BE2C (cell line): ENCODE data around the gene SPTBN2.

Source experiments
- DNase-seq: peaks from one replicate; pipeline ENCODE4 v3.0.0-alpha.2; 2020
- H3K27me3 ChIP-seq: fragments of 250-450 bp; sonication (Bioruptor Pico); 2 replicates; pipeline ENCODE4 v1.5.1; 2020; ENCODE audit warnings: mild to moderate bottlenecking
- H3K36me3 ChIP-seq: fragments of 250-450 bp; sonication (Bioruptor Pico); 2 replicates; pipeline ENCODE4 v1.5.1; 2020; ENCODE audit warnings: mild to moderate bottlenecking
- H3K4me1 ChIP-seq: fragments of 250-450 bp; sonication (Bioruptor Pico); 2 replicates; pipeline ENCODE4 v1.5.1; 2020
- H3K4me3 ChIP-seq: 2 replicates; pipeline ENCODE4 v1.5.1; 2011; ENCODE audit warnings: low read depth, low read length
- H3K9me3 ChIP-seq: fragments of 250-450 bp; sonication (Bioruptor Pico); 2 replicates; pipeline ENCODE4 v1.5.1; 2020
- TF ChIP-seq, protein P1 (sequence below): IDR thresholded peaks from 2 replicates; pipeline ENCODE4 v1.5.1; 2012; ENCODE audit warnings: mild to moderate bottlenecking, low read depth, low read length

Gene SPTBN2

DNA sequence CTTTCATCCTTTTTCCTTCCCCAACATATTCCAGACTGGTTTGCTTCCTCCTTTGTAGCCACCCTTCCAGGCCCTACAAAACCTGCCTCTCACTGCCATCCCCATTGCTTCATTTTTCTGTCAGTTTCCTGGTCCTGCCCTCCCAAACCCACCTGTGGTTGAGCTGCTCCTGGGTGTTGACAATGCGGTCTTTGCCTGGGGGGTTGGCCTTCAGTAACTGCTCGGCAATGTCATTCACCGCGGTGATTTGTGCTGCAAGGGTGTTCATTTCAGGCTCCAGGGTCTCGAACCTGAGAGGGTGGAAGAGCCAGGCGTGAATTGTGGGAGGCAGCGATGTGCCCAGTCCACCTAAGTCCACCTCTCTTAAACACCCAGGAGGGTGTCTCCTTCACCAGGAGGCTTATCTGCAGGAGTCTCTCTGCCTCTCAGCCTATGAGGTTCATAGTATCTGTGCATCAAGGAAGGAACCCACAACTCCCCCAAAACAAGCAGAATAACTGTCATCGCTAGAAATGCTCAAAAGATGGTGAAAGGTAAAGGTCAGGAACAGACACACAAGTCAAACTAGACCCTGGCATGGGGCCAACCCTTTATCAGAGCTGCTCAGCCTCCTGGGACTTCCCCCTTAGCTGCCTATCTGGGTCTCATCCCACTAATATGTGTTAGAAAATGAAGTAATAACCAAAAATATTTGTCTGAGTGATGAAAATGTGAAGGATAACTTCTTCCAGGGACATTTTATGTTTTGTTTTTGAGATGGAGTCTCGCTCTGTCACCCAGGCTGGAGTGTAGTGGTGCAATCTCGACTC is 27.4 kb downstream of the SPTBN2 start:
- Histone ChIP-seq H3K4me1 (0 out of 2 replicates have a peak, but pooled peaks cover 4% of the 10 kb centered on the region), H3K36me3 (peaks cover 53% of the 10 kb centered on the region), H3K9me3 (no peaks in the 10 kb centered on the region), H3K27me3 (no peaks in the 10 kb centered on the region), H3K4me3 (no peak overlapping the region)
- DNase-seq = peak; percentile 74
- TF ChIP-seq, protein P1, sequence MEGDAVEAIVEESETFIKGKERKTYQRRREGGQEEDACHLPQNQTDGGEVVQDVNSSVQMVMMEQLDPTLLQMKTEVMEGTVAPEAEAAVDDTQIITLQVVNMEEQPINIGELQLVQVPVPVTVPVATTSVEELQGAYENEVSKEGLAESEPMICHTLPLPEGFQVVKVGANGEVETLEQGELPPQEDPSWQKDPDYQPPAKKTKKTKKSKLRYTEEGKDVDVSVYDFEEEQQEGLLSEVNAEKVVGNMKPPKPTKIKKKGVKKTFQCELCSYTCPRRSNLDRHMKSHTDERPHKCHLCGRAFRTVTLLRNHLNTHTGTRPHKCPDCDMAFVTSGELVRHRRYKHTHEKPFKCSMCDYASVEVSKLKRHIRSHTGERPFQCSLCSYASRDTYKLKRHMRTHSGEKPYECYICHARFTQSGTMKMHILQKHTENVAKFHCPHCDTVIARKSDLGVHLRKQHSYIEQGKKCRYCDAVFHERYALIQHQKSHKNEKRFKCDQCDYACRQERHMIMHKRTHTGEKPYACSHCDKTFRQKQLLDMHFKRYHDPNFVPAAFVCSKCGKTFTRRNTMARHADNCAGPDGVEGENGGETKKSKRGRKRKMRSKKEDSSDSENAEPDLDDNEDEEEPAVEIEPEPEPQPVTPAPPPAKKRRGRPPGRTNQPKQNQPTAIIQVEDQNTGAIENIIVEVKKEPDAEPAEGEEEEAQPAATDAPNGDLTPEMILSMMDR = no peak

DNA sequence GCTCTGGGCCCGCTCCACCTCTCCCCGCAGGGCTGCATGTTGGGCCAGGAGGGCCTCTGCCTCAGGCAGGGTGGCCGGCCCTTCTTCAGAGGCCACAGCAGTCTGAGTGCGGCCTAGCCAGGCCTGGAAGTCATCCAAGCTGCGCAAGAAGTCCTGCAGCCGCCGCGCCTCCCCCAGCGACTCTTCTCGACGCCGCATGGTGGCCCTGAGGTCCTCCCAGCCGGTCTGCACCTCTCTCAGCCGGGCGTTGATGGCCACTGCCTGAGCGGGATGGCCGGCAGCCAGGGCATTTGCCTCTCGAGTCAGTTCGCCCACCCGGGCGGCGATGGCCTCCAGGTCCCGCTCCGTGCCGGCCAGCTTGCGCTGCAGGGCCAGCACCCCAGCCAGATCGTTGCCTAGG is 28.3 kb downstream of the SPTBN2 start:
- H3K4me3 ChIP-seq = no peak overlapping the region
- TF ChIP-seq, protein P1 = no peak
- H3K27me3 ChIP-seq = no peaks in the 10 kb centered on the region
- no peaks in the 10 kb centered on the region for H3K9me3 ChIP-seq
- no peak for DNase-seq
- H3K36me3 ChIP-seq = peaks cover 56% of the 10 kb centered on the region
- 0 out of 2 replicates have a peak, but pooled peaks cover 4% of the 10 kb centered on the region for H3K4me1 ChIP-seq

DNA sequence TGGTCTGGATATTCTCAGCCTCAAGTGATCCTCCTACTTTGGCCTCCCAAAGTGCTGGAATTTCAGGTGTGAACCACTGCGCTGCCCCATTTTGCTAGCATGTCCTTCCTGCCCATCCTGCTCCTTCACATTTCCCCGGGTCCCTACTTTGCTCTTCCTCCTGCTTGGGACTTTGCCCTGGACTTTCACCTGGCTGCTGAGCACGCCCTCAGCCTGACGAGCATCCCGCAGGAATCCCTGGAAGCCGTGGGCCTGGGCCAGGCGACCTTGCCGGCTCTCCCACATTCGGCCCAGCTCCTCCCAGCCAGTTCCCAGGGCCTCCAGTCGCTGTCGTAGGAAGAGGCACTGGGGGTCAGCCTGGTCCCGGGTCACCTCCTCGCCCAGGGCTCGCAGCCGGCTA is 28.7 kb downstream of the SPTBN2 start:
- H3K4me1 ChIP-seq = 0 out of 2 replicates have a peak, but pooled peaks cover 4% of the 10 kb centered on the region
- TF ChIP-seq, protein P1 = no peak
- H3K9me3 ChIP-seq = no peaks in the 10 kb centered on the region
- no peak for DNase-seq
- H3K4me3 ChIP-seq = no peak overlapping the region
- peaks cover 54% of the 10 kb centered on the region for H3K36me3 ChIP-seq
- no peaks in the 10 kb centered on the region for H3K27me3 ChIP-seq

DNA sequence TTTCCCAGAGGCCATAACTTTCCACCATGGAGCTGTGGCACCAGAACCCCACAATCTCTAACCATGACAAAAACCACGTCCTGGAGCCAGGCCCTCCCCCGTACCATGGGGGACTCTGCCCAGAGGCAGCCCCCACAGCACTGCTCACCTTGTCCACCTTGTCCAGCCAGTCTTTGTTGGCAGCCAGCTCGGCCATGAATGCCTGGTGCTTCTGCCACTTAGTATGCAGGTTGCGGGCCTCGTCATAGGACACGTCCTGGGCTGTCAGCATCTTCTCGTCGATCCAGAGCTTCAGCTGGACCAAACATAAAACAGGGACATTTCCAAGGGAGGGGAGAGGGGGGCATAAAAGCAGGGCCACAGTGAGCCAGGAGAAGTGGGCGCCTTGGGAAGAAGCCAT is 30.5 kb downstream of the SPTBN2 start:
- Histone ChIP-seq H3K36me3 (peaks cover 54% of the 10 kb centered on the region), H3K4me1 (0 out of 2 replicates have a peak, but pooled peaks cover 4% of the 10 kb centered on the region), H3K4me3 (no peak overlapping the region), H3K9me3 (no peaks in the 10 kb centered on the region), H3K27me3 (no peaks in the 10 kb centered on the region)
- TF ChIP-seq, protein P1 = no peak
- DNase-seq = no peak

DNA sequence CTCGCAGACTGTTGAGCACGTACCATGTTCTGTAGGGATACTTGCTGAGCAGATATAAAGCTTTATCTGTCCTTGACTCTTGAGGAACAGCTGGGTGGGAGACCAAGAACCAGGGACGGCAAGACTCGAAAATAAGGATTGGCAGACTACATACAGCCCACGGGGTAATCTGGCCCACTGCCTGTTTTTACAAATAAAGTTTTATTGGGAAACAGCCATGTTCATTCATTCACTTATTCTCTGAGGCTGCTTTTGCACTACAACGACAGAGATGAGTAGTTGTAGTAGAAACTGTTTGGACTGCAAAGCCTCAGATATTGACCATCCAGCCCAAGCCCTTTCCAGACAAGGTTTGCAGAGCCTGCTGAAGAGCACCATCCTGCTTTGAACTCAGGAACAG is 31.0 kb downstream of the SPTBN2 start:
- no peak for DNase-seq
- Histone ChIP-seq H3K9me3 (no peaks in the 10 kb centered on the region), H3K4me3 (no peak overlapping the region), H3K27me3 (no peaks in the 10 kb centered on the region), H3K36me3 (peaks cover 50% of the 10 kb centered on the region), H3K4me1 (0 out of 2 replicates have a peak, but pooled peaks cover 4% of the 10 kb centered on the region)
- TF ChIP-seq, protein P1 = no peak

DNA sequence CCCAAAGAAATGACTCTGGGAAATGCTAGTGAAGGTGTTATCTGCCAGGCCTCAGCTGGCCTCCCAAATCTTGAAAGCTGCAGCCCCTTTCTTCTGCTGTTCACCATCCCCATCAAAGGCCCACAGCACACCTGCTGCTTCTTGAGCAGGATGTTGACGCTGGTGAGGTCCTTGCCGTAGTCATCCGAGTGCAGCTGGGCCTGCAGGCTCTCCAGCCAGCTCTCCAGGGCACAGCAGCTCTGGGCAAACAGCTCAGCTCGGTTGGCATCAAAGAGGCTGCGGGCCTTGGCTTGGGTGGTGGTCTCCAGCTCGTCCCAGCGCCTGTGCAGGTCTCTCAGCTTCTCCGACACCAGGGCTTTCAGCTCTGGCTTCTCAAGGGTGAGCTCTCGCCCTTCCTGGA is 32.9 kb downstream of the SPTBN2 start:
- DNase-seq = no peak
- Histone ChIP-seq H3K4me3 (no peak overlapping the region), H3K27me3 (no peaks in the 10 kb centered on the region), H3K36me3 (peaks cover 54% of the 10 kb centered on the region), H3K9me3 (no peaks in the 10 kb centered on the region), H3K4me1 (no peaks in the 10 kb centered on the region)
- TF ChIP-seq, protein P1 = no peak
